Measurements from ENCODE around the gene HPF1.

- TF ChIP-seq CTCF (IDR thresholded peaks at IDR 0.05; ENCODE audit: low read depth, low read length), result no peak
- TF ChIP-seq MYC (IDR thresholded peaks at IDR 0.05; ENCODE audit: low read depth, low read length), result no peak
- no peak for TF ChIP-seq POLR2A (IDR thresholded peaks at IDR 0.05; ENCODE audit: extremely low read depth, insufficient read length)
- no peak for TF ChIP-seq MAX (IDR thresholded peaks at IDR 0.05; ENCODE audit: low read depth, low read length)
These were observed 37.8 kb upstream of the HPF1 start for GRCh38 chr4:169795585-169795984.

Data from NB4 (cell line).